Uterus (tissue), 4 donors: ENCODE results near the gene PA2G4. TPM values are rescaled to one million over a fixed set of nuclear protein-coding genes. Genes with fewer than 3 reads are reported as not detected.
"Not testable (repeated sequence)": the region's sequence is repeated elsewhere in the genome, so short reads cannot be mapped to it uniquely, and the experiment has no call there.

ENCODE experiments used
- DNase-seq, 2 donors: peaks; one replicate each; pipeline ENCODE4 v3.0.0-alpha.2; 2019 to 2020
- H3K27ac ChIP-seq, 2 donors: fragments of 200-600 bp; sonication (generic); 1 replicate in 1 of 2; 2 replicates in 1 of 2; pipeline ENCODE4 v1.5.1; 2016 to 2018
- H3K27me3 ChIP-seq, 2 donors: fragments of 200-600 bp; sonication (generic); one replicate each; pipeline ENCODE4 v1.5.1; 2018 to 2019; ENCODE audit warnings: control low read depth in 1 of 2
- H3K36me3 ChIP-seq, 2 donors: fragments of 200-600 bp; sonication (generic); one replicate each; pipeline ENCODE4 v1.5.1; 2019; ENCODE audit warnings: control low read depth in 1 of 2
- H3K4me1 ChIP-seq, 2 donors: fragments of 200-600 bp; sonication (generic); one replicate each; pipeline ENCODE4 v1.5.1; 2018 to 2019; ENCODE audit warnings: control low read depth in 1 of 2
- H3K4me3 ChIP-seq, 2 donors: fragments of 200-600 bp; sonication (generic); 1 replicate in 1 of 2; 2 replicates in 1 of 2; pipeline ENCODE4 v1.5.1; 2018 to 2019; ENCODE audit warnings: mild to moderate bottlenecking in 1 of 2
- H3K9me3 ChIP-seq, 2 donors: fragments of 200-600 bp; sonication (generic); one replicate each; pipeline ENCODE4 v1.5.1; 2019; ENCODE audit warnings: control low read depth in 1 of 2
- POLR2A ChIP-seq, 2 donors: fragments of 450-650 bp; IDR thresholded peaks; one replicate each; pipeline ENCODE4 v1.6.1; 2016; ENCODE audit warnings: antibody characterized with exemption in 2 of 2, mild to moderate bottlenecking in 1 of 2, moderate library complexity in 1 of 2
- intact Hi-C: fragments of 100-400 bp; cut with DNase I; formaldehyde crosslinking; loops from one replicate; pipeline ENCODE4 v1.15.1; 2023; ENCODE audit warnings: low total_unique reads
- total RNA-seq, 4 donors: library from RNA; depleted of rRNA in 3 of 4; stranded (reverse); fragments of >200 nt in 3 of 4; gene quantifications; one replicate each; pipeline versions ENCODE4 v1.1.0 to v1.2.4, GENCODE V29; 2014 to 2023
- TF ChIP-seq, protein P1 (sequence below), 4 experiments: fragments of 200-600 bp in 2 of 4; fragments of 450-650 bp in 2 of 4; sonication (generic) in 2 of 4; IDR thresholded peaks; one replicate each; pipeline ENCODE4 v1.5.1; 2016 to 2019; ENCODE audit warnings: antibody characterized with exemption in 4 of 4, mild to moderate bottlenecking in 2 of 4, moderate library complexity in 1 of 4
- donor health status: DM: yes; HTN: yes; CAD: no.

PA2G4 gene
- total RNA-seq, result 100 to 1,000 TPM in 1 of 4 donors, 10 to 100 TPM in 3; 64.4 to 120 (median 81.0) TPM

DNA sequence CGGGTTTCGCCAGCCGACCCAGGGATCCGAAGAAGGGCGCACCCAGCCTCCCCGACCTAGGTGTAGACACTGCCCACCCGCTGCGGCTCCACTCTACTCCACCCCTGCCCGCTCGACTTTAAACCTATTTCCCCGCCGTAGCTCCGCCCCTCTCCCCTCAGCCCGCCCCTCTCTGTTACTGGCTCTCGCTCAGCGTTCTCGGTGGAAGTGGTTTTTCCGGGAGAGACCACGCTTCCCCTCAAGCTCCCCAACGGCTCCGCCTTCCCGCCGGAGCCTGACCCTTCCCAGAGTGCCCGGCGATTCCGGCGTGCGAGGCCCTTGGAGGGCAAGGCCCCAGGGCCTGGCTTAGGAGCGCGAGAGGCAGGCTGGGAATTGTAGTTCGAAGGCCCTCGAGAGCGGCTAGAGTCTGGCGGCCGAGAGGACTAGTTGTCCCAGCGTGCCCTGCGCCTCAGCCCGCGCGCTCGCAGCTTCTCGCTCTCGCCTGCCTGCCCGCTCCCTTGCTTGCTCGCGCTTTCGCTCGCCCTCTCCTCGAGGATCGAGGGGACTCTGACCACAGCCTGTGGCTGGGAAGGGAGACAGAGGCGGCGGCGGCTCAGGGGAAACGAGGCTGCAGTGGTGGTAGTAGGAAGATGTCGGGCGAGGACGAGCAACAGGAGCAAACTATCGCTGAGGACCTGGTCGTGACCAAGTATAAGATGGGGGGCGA lies at the start of gene PA2G4:
TSS of gene PA2G4 (plus strand) at position 451 of the 706 bp plus-strand sequence. CDS start at position 630, 179 bp downstream.
- H3K36me3 ChIP-seq, result no peaks in the 10 kb centered on the region
- peak within 1 kb of the TSS; percentile 86 to 89 for H3K4me3 ChIP-seq
- intact Hi-C loops, result no loop called here
- H3K27ac ChIP-seq, result peak within 1 kb of the TSS; percentile 82 to 88
- TF ChIP-seq, protein P1, sequence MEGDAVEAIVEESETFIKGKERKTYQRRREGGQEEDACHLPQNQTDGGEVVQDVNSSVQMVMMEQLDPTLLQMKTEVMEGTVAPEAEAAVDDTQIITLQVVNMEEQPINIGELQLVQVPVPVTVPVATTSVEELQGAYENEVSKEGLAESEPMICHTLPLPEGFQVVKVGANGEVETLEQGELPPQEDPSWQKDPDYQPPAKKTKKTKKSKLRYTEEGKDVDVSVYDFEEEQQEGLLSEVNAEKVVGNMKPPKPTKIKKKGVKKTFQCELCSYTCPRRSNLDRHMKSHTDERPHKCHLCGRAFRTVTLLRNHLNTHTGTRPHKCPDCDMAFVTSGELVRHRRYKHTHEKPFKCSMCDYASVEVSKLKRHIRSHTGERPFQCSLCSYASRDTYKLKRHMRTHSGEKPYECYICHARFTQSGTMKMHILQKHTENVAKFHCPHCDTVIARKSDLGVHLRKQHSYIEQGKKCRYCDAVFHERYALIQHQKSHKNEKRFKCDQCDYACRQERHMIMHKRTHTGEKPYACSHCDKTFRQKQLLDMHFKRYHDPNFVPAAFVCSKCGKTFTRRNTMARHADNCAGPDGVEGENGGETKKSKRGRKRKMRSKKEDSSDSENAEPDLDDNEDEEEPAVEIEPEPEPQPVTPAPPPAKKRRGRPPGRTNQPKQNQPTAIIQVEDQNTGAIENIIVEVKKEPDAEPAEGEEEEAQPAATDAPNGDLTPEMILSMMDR (IDR thresholded peaks at IDR 0.05), result peak in 3 of 4 experiments; percentile 18 to 43 (median 19)
- TF ChIP-seq POLR2A (IDR thresholded peaks at IDR 0.05), result peak; percentile 84 to 90
- H3K27me3 ChIP-seq, result no peaks in the 10 kb centered on the region
- no peaks in the 10 kb centered on the region for H3K9me3 ChIP-seq
- DNase-seq, result peak; percentile 97 to 98
- H3K4me1 ChIP-seq, result peaks cover 0 to 7% of the 10 kb centered on the region in 2 donors

DNA sequence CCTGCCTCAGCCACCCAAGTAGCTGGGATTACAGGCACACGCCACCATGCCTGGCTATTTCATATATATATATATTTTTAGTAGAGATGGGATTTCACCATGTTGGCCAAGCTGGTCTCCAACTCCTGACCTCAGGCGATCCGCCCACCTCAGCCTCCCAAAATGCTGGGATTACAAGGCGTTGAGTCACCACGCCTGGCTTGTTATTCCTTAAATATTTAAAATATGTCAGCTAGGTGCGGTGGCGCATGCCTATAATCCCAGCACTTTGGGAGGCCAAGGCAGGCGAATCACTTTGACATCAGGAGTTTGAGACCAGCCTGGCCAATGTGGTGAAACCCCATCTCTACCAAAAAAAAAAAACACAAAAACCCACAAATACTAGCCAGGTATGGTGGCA lies 44.4 kb upstream of the PA2G4 start:
- H3K27me3 ChIP-seq, DNase-seq, H3K4me3 ChIP-seq, H3K36me3 ChIP-seq, H3K4me1 ChIP-seq, H3K27ac ChIP-seq, intact Hi-C loops, H3K9me3 ChIP-seq: not testable (repeated sequence)

DNA sequence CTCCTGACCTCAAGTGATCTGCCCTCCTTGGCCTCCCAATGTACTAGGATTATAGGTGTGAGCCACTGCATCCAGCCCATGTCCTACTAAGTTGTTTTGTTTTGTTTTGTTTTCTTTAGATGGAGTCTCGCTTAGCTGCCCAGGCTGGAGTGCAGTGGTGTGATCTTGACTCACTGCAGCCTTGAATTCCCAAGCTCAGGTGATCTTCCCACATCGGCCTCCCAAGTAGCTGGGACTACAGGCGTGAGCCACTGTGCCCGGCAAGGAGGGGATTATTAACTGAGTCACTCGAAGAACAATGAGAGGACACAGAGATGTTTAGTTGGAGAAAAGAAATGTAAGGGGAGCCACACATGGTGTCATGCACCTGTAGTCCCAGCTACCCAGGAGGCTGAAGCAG lies 42.4 kb upstream of the PA2G4 start:
- Histone ChIP-seq H3K27me3 (no peaks in the 10 kb centered on the region), H3K9me3 (no peaks in the 10 kb centered on the region), H3K4me3 (no peak overlapping the region), H3K4me1 (no peaks in the 10 kb centered on the region), H3K36me3 (no peaks in the 10 kb centered on the region), H3K27ac (no peak overlapping the region)
- intact Hi-C loops, result no loop called here
- DNase-seq, result no peak
- no peak for TF ChIP-seq POLR2A (IDR thresholded peaks at IDR 0.05)
- TF ChIP-seq, protein P1 (IDR thresholded peaks at IDR 0.05), result no peak

DNA sequence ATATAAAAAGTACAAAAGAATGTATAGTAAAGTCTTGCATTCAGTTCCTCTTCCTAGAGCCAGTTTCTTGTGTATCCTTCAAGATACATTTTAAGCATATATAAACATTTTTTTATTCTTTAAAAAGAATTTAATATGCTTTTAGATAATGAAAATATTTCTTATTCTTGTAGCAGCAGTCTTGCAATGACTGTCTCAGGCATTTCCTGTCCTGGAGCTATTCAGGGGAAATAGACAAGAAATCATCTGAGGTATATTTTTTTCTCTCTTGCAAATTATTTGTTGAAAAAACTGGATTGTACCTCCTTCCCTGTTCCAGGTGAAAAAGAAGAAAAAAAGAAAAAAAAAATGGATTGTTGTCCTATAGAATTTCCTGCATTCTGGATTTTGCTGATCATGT lies 41.4 kb upstream of the PA2G4 start:
- no peaks in the 10 kb centered on the region for H3K27me3 ChIP-seq
- intact Hi-C loops, result no loop called here
- DNase-seq, result no peak
- no peak overlapping the region for H3K4me3 ChIP-seq
- no peak overlapping the region for H3K27ac ChIP-seq
- no peaks in the 10 kb centered on the region for H3K4me1 ChIP-seq
- no peaks in the 10 kb centered on the region for H3K9me3 ChIP-seq
- TF ChIP-seq, protein P1 (IDR thresholded peaks at IDR 0.05), result no peak
- no peak for TF ChIP-seq POLR2A (IDR thresholded peaks at IDR 0.05)
- H3K36me3 ChIP-seq, result no peaks in the 10 kb centered on the region

DNA sequence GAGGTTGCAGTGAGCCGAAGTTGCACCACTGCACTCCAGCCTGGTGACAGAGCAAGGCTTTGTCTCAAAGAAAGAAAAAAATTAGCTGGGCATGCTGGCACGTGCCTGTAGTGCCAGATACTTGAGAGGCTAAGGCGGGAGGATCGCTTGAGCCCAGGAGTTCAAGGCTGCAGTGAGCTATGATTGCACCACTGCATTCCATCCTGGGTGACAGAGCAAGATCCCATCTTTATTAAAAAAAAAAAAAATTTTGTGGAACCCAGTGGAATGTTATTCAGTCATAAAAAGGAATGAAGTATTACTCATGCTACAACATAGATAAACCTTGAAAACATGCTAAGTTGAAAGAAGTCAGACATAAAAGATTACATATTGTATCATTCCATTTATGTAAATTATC lies 32.7 kb upstream of the PA2G4 start:
- Histone ChIP-seq H3K27me3 (no peaks in the 10 kb centered on the region), H3K4me1 (no peaks in the 10 kb centered on the region), H3K36me3 (no peaks in the 10 kb centered on the region), H3K9me3 (no peaks in the 10 kb centered on the region), H3K4me3 (no peak overlapping the region), H3K27ac (no peak overlapping the region)
- intact Hi-C loops, result no loop called here
- no peak for DNase-seq
- TF ChIP-seq, protein P1 (IDR thresholded peaks at IDR 0.05), result no peak
- TF ChIP-seq POLR2A (IDR thresholded peaks at IDR 0.05), result no peak
